OCI-LY7 (cell line): ENCODE measurements around the gene SH3YL1. TPM values are rescaled to one million over a fixed set of nuclear protein-coding genes. Genes with fewer than 3 reads are reported as not detected.

Source experiments
- BruUV-seq: library from RNA; stranded (reverse); fragments of 400-500 nt; replicated peaks from 2 replicates; lab custom pipeline; 2021; lab: Mats Ljungman, UMichigan
- CTCF ChIA-PET: fragments of 300-600 bp; sonication (Branson Sonifier 250); formaldehyde crosslinking; loops from one replicate; lab custom pipeline; 2022; ENCODE audit warnings: antibody characterized with exemption; ENCODE audit not compliant: unreplicated experiment; lab: Charles Lee
- POLR2A ChIA-PET: fragments of 300-600 bp; sonication (Branson Sonifier 250); formaldehyde crosslinking; loops from one replicate; lab custom pipeline; 2022; ENCODE audit warnings: antibody characterized with exemption; lab: Charles Lee
- DNase-seq: peaks from one replicate; pipeline ENCODE4 v3.0.0-alpha.2; 2015; ENCODE audit warnings: low spot score
- H2AFZ ChIP-seq: fragments of 200-600 bp; sonication (generic), shearing (Covaris generic); 2 replicates; pipeline ENCODE4 v1.6.1; 2014; ENCODE audit warnings: mild to moderate bottlenecking, antibody characterized with exemption, low read length, moderate library complexity
- H3K27ac ChIP-seq: fragments of 200-600 bp; sonication (generic); 2 replicates; pipeline ENCODE4 v1.5.1; 2014; ENCODE audit warnings: mixed run types, low read depth, mild to moderate bottlenecking, moderate library complexity, low read length, inconsistent platforms; ENCODE audit not compliant: poor library complexity, severe bottlenecking
- H3K36me3 ChIP-seq: fragments of 200-600 bp; sonication (generic); 2 replicates; pipeline ENCODE4 v1.6.1; 2014; ENCODE audit warnings: mild to moderate bottlenecking, antibody characterized with exemption, low read length, moderate library complexity, mixed read lengths; ENCODE audit not compliant: insufficient read depth
- H3K4me1 ChIP-seq: fragments of 200-600 bp; sonication (generic); 2 replicates; pipeline ENCODE4 v1.5.1; 2014; ENCODE audit warnings: mild to moderate bottlenecking, low read length; ENCODE audit not compliant: insufficient read depth, poor library complexity, severe bottlenecking
- H3K4me2 ChIP-seq: fragments of 200-600 bp; sonication (generic); 2 replicates; pipeline ENCODE4 v1.6.1; 2014; ENCODE audit warnings: mild to moderate bottlenecking, low read length
- H3K4me3 ChIP-seq: fragments of 200-600 bp; sonication (generic); 2 replicates; pipeline ENCODE4 v1.5.1; 2014; ENCODE audit warnings: mild to moderate bottlenecking, low read depth, low read length; ENCODE audit not compliant: poor library complexity, severe bottlenecking
- H3K79me2 ChIP-seq: fragments of 200-600 bp; sonication (generic); 2 replicates; pipeline ENCODE4 v1.6.1; 2016; ENCODE audit warnings: low read depth, mild to moderate bottlenecking, low read length, moderate library complexity, mixed read lengths; ENCODE audit not compliant: insufficient read depth
- H3K9me2 ChIP-seq: fragments of 200-600 bp; sonication (generic); 2 replicates; pipeline ENCODE4 v1.6.1; 2016; ENCODE audit warnings: mild to moderate bottlenecking, low read length, mixed read lengths; ENCODE audit not compliant: insufficient read depth
- H3K9me3 ChIP-seq: fragments of 200-600 bp; sonication (generic); 2 replicates; pipeline ENCODE4 v1.6.1; 2014; ENCODE audit warnings: mild to moderate bottlenecking, mixed run types, low read length, mixed read lengths
- H4K20me1 ChIP-seq: fragments of 200-600 bp; sonication (generic); 2 replicates; pipeline ENCODE4 v1.6.1; 2014; ENCODE audit warnings: mild to moderate bottlenecking, antibody characterized with exemption, low read length, moderate library complexity, mixed read lengths; ENCODE audit not compliant: insufficient read depth
- EZH2phosphoT487 ChIP-seq: fragments of 200-600 bp; sonication (generic); IDR thresholded peaks from 2 replicates; pipeline ENCODE4 v1.6.1; 2018; ENCODE audit warnings: low read depth, borderline replicate concordance, mild to moderate bottlenecking, mixed run types, antibody characterized with exemption, low read length, moderate library complexity, mixed read lengths
- intact Hi-C: fragments of 100-400 bp; cut with micrococcal nuclease; formaldehyde crosslinking; loops from one replicate; pipeline ENCODE4 v1.10.0; 2022; ENCODE audit not compliant: unreplicated experiment
- total RNA-seq, 2 experiments: library from RNA; depleted of rRNA in 1 of 2; stranded (reverse); fragments of >200 nt in 1 of 2; shearing (Covaris generic) in 1 of 2; gene quantifications; 2 replicates each; pipeline ENCODE4 v1.2.3, GENCODE V29; 2014 to 2022
- TF ChIP-seq, protein P1 (sequence below): fragments of 200-600 bp; sonication (generic); conservative IDR thresholded peaks from 2 replicates; pipeline ENCODE4 v1.5.1; 2014; ENCODE audit warnings: mild to moderate bottlenecking, antibody characterized with exemption, low read length, moderate library complexity, mixed read lengths

Gene SH3YL1
- total RNA-seq, 2 experiments from 2014 or later = 21.3 to 30.9 TPM

DNA sequence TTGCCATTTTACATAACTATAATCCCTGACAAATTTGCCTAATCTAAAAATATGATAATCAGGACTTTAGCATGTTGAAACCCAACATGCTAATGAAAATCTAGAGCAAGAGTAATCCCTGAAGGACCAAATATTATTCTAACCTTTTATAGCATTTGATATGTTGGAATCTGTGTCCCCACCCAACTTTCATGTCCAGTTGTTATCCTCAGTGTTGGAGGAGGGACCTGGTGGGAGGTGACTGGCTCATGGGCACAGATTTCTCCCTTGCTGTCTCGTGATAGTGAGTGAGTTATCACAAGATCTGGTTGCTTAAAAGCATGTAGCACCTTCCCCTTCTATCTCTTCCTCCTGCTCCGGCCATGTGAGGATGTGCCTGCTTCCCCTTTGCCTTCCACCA is 59.8 kb downstream of the SH3YL1 start:
- BruUV-seq = no TSS peak

DNA sequence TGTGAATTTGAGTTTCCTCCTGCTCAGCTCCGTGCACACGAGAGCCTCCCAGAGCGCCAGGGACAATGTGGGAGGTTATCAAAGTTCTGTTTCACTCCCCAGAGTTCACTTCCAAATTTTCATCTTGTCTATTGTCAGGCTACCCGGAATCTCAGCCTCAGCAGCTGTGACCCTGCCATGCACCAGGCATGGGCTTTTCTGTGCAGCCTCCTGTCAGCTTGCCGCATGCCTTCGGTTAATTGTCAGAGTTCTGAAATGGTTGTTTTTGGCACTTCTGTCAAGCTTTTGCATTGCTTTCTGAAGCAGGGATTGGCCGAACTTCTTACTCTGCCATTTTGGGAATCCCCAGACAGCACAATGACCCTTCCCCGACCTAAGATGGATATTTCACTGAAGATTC is 60.4 kb downstream of the SH3YL1 start:
- no peak for DNase-seq
- intact Hi-C loops = no loop called here
- Histone ChIP-seq H2AFZ (no peak overlapping the region), H3K4me2 (no peak overlapping the region), H3K4me1 (no peaks in the 10 kb centered on the region), H3K4me3 (no peak overlapping the region), H3K27ac (no peak overlapping the region), H3K79me2 (no peaks in the 10 kb centered on the region), H4K20me1 (no peaks in the 10 kb centered on the region), H3K36me3 (no peaks in the 10 kb centered on the region), H3K9me2 (no peaks in the 10 kb centered on the region), H3K9me3 (peaks cover 16% of the 10 kb centered on the region; the same call in 1 of the 2 replicates)
- ChIA-PET CTCF (no interaction called here), POLR2A (no interaction called here)
- BruUV-seq = no TSS peak
- TF ChIP-seq EZH2phosphoT487 = no peak
- TF ChIP-seq, protein P1, sequence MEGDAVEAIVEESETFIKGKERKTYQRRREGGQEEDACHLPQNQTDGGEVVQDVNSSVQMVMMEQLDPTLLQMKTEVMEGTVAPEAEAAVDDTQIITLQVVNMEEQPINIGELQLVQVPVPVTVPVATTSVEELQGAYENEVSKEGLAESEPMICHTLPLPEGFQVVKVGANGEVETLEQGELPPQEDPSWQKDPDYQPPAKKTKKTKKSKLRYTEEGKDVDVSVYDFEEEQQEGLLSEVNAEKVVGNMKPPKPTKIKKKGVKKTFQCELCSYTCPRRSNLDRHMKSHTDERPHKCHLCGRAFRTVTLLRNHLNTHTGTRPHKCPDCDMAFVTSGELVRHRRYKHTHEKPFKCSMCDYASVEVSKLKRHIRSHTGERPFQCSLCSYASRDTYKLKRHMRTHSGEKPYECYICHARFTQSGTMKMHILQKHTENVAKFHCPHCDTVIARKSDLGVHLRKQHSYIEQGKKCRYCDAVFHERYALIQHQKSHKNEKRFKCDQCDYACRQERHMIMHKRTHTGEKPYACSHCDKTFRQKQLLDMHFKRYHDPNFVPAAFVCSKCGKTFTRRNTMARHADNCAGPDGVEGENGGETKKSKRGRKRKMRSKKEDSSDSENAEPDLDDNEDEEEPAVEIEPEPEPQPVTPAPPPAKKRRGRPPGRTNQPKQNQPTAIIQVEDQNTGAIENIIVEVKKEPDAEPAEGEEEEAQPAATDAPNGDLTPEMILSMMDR = no peak

More for the DNA sequence above, 59.8 kb downstream of the SH3YL1 start:
- ChIA-PET CTCF (no interaction called here), POLR2A (no interaction called here)
- Histone ChIP-seq H3K4me3 (no peak overlapping the region), H3K4me1 (no peaks in the 10 kb centered on the region), H4K20me1 (no peaks in the 10 kb centered on the region), H3K9me3 (peaks cover 16% of the 10 kb centered on the region; the same call in 1 of the 2 replicates), H3K9me2 (no peaks in the 10 kb centered on the region), H3K36me3 (no peaks in the 10 kb centered on the region), H3K79me2 (no peaks in the 10 kb centered on the region), H3K4me2 (no peak overlapping the region), H3K27ac (no peak overlapping the region), H2AFZ (no peak overlapping the region)
- TF ChIP-seq EZH2phosphoT487 = no peak
- TF ChIP-seq, protein P1 = no peak
- intact Hi-C loops = no loop called here
- no peak for DNase-seq

- Histone ChIP-seq H3K4me2 (no peak overlapping the region), H3K27ac (no peak overlapping the region), H3K4me1 (no peaks in the 10 kb centered on the region), H4K20me1 (no peaks in the 10 kb centered on the region), H3K9me2 (no peaks in the 10 kb centered on the region), H3K36me3 (no peaks in the 10 kb centered on the region), H2AFZ (no peak overlapping the region), H3K79me2 (no peaks in the 10 kb centered on the region), H3K9me3 (peaks cover 16% of the 10 kb centered on the region; the same call in 1 of the 2 replicates), H3K4me3 (no peak overlapping the region)
- no peak for TF ChIP-seq EZH2phosphoT487
- TF ChIP-seq, protein P1 = no peak
- no peak for DNase-seq
- intact Hi-C loops = no loop called here
- CTCF ChIA-PET = no interaction called here
- POLR2A ChIA-PET = no interaction called here
- BruUV-seq = no TSS peak
Observed at GRCh38 chr2:202945-203344, 60.9 kb downstream of the SH3YL1 start.
